Breast epithelium (tissue), 4 donors: Measurements from ENCODE around the gene PDE1C. TPM values are rescaled to one million over a fixed set of nuclear protein-coding genes. Genes with fewer than 3 reads are reported as not detected.

Source experiments
- DNase-seq, 2 donors: peaks; one replicate each; pipeline ENCODE4 v3.0.0-alpha.2; 2019; ENCODE audit warnings: low spot score in 2 of 2
- H3K27ac ChIP-seq, 2 donors: fragments of 200-600 bp; sonication (generic) in 1 of 2; one replicate each; pipeline ENCODE4 v1.5.1; 2016 to 2019; ENCODE audit warnings: mild to moderate bottlenecking in 1 of 2
- H3K27me3 ChIP-seq, 2 donors: fragments of 200-600 bp; sonication (generic) in 1 of 2; one replicate each; pipeline versions ENCODE4 v1.5.1 to v1.6.0; 2017 to 2019; ENCODE audit warnings: control low read depth in 1 of 2, mild to moderate bottlenecking in 1 of 2
- H3K36me3 ChIP-seq: fragments of 200-600 bp; one replicate; pipeline ENCODE4 v1.5.1; 2019
- H3K4me1 ChIP-seq, 2 donors: fragments of 200-600 bp; sonication (generic); one replicate each; pipeline ENCODE4 v1.5.1; 2016 to 2019; ENCODE audit warnings: control low read depth in 1 of 2
- H3K4me3 ChIP-seq, 3 donors: fragments of 200-600 bp; sonication (generic); 1 replicate in 2 of 3; 2 replicates in 1 of 3; pipeline ENCODE4 v1.5.1; 2016 to 2019; ENCODE audit warnings: mild to moderate bottlenecking in 3 of 3, moderate library complexity in 2 of 3
- H3K9me3 ChIP-seq, 2 donors: fragments of 200-600 bp; sonication (generic) in 1 of 2; one replicate each; pipeline ENCODE4 v1.5.1; 2016 to 2019; ENCODE audit warnings: control low read depth in 1 of 2
- CTCF ChIP-seq, 3 donors: fragments of 450-650 bp; IDR thresholded peaks; one replicate each; pipeline ENCODE4 v1.5.1; 2016 to 2017; ENCODE audit warnings: antibody characterized with exemption in 3 of 3, mild to moderate bottlenecking in 3 of 3, moderate library complexity in 3 of 3
- POLR2A ChIP-seq: fragments of 450-650 bp; IDR thresholded peaks from one replicate; pipeline ENCODE4 v1.6.1; 2016; ENCODE audit warnings: antibody characterized with exemption, mild to moderate bottlenecking, moderate library complexity
- POLR2AphosphoS5 ChIP-seq, 3 donors: sonication (generic); formaldehyde crosslinking; IDR thresholded peaks; one replicate each; pipeline ENCODE4 v1.6.1; 2017; ENCODE audit warnings: antibody characterized with exemption in 3 of 3
- intact Hi-C: fragments of 100-400 bp; cut with DNase I; formaldehyde crosslinking; loops from one replicate; pipeline ENCODE4 v1.15.1; 2023; ENCODE audit warnings: low total_unique reads
- total RNA-seq, 3 donors: library from RNA; depleted of rRNA; stranded (reverse); fragments of >200 nt; gene quantifications; one replicate each; pipeline ENCODE4 v1.1.0, GENCODE V29; 2016

PDE1C gene
- total RNA-seq, 3 donors from 2014 or later = 3.2 to 30.1 (median 18.7) TPM

- no peaks in the 10 kb centered on the region for H3K36me3 ChIP-seq
- no peak for DNase-seq
- no peaks in the 10 kb centered on the region for H3K4me1 ChIP-seq
- TF ChIP-seq POLR2AphosphoS5 (IDR thresholded peaks at IDR 0.05) (no peak), CTCF (IDR thresholded peaks at IDR 0.05) (no peak)
- intact Hi-C loops = no loop called here
- no peaks in the 10 kb centered on the region for H3K27me3 ChIP-seq
- peaks cover 0 to 4% of the 10 kb centered on the region in 2 donors for H3K9me3 ChIP-seq
- no peak overlapping the region for H3K27ac ChIP-seq
- H3K4me3 ChIP-seq = no peak overlapping the region
Measured at GRCh38 chr7:31716355-31716754, 353.9 kb downstream of the PDE1C start.

- no peak for TF ChIP-seq CTCF (IDR thresholded peaks at IDR 0.05)
- TF ChIP-seq POLR2A = no peak
- TF ChIP-seq POLR2AphosphoS5 (IDR thresholded peaks at IDR 0.05) = no peak
- H3K36me3 ChIP-seq = no peaks in the 10 kb centered on the region
- H3K27ac ChIP-seq = no peak overlapping the region
- no peaks in the 10 kb centered on the region for H3K4me1 ChIP-seq
- peaks cover 0 to 4% of the 10 kb centered on the region in 2 donors for H3K9me3 ChIP-seq
- H3K27me3 ChIP-seq = no peaks in the 10 kb centered on the region
- H3K4me3 ChIP-seq = no peak overlapping the region
- intact Hi-C loops = no loop called here
- DNase-seq = no peak
Measured at GRCh38 chr7:31710171-31710570, 360.0 kb downstream of the PDE1C start.

GRCh38 chr7:31707089-31707488 lies 363.1 kb downstream of the PDE1C start:
- Histone ChIP-seq H3K9me3 (no peaks in the 10 kb centered on the region), H3K4me1 (no peaks in the 10 kb centered on the region), H3K27ac (no peak overlapping the region), H3K4me3 (no peak overlapping the region), H3K27me3 (no peaks in the 10 kb centered on the region), H3K36me3 (no peaks in the 10 kb centered on the region)
- intact Hi-C loops = no loop called here
- no peak for DNase-seq
- TF ChIP-seq POLR2AphosphoS5 (IDR thresholded peaks at IDR 0.05) (no peak), CTCF (IDR thresholded peaks at IDR 0.05) (no peak), POLR2A (no peak)

GRCh38 chr7:31705377-31705776 lies 364.8 kb downstream of the PDE1C start:
- Histone ChIP-seq H3K27me3 (no peaks in the 10 kb centered on the region), H3K27ac (no peak overlapping the region), H3K4me1 (no peaks in the 10 kb centered on the region), H3K9me3 (no peaks in the 10 kb centered on the region), H3K36me3 (no peaks in the 10 kb centered on the region), H3K4me3 (no peak overlapping the region)
- intact Hi-C loops = no loop called here
- DNase-seq = no peak
- TF ChIP-seq POLR2A (no peak), POLR2AphosphoS5 (IDR thresholded peaks at IDR 0.05) (no peak), CTCF (IDR thresholded peaks at IDR 0.05) (no peak)

GRCh38 chr7:31702354-31702753 lies 367.9 kb downstream of the PDE1C start:
- no peaks in the 10 kb centered on the region for H3K27me3 ChIP-seq
- no peaks in the 10 kb centered on the region for H3K36me3 ChIP-seq
- H3K4me3 ChIP-seq = no peak overlapping the region
- H3K9me3 ChIP-seq = no peaks in the 10 kb centered on the region
- no peaks in the 10 kb centered on the region for H3K4me1 ChIP-seq
- intact Hi-C loops = no loop called here
- no peak overlapping the region for H3K27ac ChIP-seq
- TF ChIP-seq POLR2A = no peak
- TF ChIP-seq POLR2AphosphoS5 (IDR thresholded peaks at IDR 0.05) = no peak
- no peak for TF ChIP-seq CTCF (IDR thresholded peaks at IDR 0.05)
- DNase-seq = no peak
